NCI-H1105 treated with DMSO at 0.1 percent for 48 hours (cell line): ENCODE results near the gene RBBP8NL.
A peak's percentile ranks its signal among the peaks of the same experiment; 100 is the strongest.

Experiments
- DNase-seq: peaks from one replicate; lab custom pipeline; 2025; lab: John Stamatoyannopoulos, UW

RBBP8NL gene

DNA sequence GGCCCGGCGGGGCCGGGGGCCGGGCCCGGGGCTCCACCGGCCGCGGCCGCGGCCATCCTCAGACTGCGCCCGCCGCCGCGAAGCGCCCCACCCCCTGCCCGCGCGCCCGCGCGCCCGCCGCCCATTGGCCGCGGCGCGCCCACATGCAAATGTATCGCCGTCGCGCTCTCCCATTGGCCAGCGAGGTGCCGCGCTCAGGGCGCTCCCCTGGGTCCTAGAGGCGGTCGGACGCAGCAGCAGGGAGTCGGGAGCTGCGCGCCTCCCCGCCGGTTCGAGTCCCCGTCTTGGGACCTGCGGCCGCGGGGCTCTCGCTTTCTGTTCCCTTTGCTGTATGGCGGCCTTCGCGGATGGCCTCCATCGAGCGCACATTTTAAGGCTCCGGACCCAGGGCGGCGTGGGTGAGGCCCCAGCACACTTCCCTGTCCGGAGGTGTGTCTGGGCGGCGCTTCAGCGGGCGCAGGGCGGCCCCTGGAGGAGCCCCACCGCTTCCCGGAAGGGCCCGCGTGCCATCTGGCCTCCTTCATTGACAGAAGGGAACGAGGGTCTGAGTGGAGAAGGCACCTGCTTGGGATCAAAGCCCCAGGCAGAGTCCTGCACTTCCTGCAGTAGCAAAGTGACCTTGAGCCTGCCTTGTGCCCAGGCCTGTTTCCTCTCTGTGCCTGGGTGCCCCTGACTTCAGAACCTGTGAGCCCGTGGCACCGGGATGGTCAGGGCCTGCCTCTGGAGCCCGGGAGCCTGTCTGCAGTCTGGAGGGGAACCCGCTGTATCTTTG is 19.9 kb downstream of the RBBP8NL start, which contains the start of gene CABLES2:
Gene CABLES2 (minus strand): TSS at position 65 of the 772 bp plus-strand sequence. CDS start 9 bp downstream, at position 56.
- peak; percentile 91 for DNase-seq

GRCh38 chr20:62406635-62407176 is 20.6 kb downstream of the RBBP8NL start:
- DNase-seq: no peak

- no peak for DNase-seq
Measured at GRCh38 chr20:62405981-62406513, 21.3 kb downstream of the RBBP8NL start.

DNA sequence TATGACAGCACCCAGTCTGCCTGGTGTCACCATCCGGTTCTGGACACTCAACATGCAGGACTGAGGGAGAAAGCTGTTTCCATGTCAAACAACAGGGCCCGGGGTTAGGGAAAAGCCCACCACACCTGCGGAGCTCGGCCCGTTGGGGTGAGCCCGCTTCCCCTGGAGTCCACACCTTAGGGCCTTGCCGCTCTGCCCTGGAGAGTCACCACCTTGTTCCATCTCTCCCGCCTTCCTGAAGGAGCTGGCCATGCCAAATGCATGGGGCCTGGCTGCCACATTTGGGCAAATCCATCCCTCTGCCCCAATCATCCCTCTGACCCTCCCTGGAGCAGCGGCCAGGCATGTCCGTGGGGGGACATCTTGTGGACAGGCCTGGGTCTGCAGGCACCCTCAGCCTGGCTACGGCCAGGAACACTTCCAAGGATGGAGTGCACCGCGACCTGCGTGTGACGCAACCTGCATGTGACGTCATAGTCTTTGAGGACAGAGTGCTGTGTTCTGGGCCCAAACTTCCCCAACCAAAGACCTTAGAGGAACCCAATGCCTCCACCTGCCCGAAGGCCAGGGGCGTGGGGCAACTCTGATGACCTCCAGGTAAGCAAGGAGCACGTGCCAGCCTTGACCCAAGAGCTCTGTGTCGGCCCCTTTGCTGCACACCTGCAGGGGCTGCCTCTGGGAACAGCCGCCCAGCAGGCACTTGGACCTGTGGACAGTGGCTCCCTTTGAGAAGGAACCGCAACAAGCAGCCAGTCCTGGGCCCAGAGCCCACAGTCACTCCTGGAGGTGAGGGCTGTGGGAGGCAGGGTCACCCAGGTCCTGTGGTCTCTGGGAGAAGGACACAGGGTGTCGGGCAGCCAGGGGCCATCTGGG is 22.0 kb downstream of the RBBP8NL start:
- DNase-seq: no peak

GRCh38 chr20:62404761-62405107 is 22.6 kb downstream of the RBBP8NL start:
- no peak for DNase-seq

GRCh38 chr20:62404112-62404665 is 23.1 kb downstream of the RBBP8NL start:
- DNase-seq: no peak

- no peak for DNase-seq
Measured at GRCh38 chr20:62403331-62403730, 24.0 kb downstream of the RBBP8NL start.

GRCh38 chr20:62402456-62403150 is 24.7 kb downstream of the RBBP8NL start:
- no peak for DNase-seq

- DNase-seq: no peak
Measured at GRCh38 chr20:62401331-62401779, 26.0 kb downstream of the RBBP8NL start.

DNA sequence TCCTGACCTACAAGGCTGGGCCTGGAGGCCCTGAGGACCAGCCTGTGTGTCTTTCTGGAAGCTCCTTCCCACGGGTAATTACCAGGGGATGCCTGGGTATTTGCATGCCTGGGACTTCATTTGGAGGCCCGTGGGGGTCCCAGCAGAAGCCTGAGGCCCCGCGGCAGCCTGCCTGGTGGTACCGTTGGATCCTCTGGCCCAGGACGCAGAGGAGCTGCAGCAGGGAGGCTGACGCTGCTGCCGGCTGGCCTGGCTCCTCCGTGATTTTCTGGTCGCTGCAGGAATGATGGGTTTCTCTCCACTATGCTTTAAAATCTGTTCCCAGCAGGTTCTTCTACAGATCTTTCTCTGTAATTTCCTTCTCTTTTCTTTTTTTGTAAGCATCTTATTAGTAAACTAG is 26.8 kb downstream of the RBBP8NL start:
- DNase-seq: no peak

DNA sequence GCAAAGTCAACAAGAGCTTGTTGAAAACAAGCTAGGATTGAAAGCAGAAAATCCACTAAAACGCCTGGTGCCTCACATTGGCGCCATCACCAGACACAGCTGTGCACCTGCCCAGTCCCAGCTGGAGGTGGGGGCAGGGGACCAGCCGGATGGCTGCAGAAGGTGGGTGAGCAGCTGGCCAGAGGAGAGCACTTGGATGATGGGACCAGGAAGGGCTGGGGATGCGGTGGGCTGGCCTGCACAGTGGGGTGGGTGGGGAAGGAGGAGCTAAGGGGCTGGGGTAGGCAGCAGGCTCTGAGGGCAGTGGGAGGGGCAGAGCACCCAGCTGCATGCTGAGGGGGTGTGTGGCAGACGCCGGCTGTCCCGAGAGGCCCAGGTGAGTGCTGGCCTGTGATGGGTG is 27.3 kb downstream of the RBBP8NL start:
- peak; percentile 38 for DNase-seq

DNA sequence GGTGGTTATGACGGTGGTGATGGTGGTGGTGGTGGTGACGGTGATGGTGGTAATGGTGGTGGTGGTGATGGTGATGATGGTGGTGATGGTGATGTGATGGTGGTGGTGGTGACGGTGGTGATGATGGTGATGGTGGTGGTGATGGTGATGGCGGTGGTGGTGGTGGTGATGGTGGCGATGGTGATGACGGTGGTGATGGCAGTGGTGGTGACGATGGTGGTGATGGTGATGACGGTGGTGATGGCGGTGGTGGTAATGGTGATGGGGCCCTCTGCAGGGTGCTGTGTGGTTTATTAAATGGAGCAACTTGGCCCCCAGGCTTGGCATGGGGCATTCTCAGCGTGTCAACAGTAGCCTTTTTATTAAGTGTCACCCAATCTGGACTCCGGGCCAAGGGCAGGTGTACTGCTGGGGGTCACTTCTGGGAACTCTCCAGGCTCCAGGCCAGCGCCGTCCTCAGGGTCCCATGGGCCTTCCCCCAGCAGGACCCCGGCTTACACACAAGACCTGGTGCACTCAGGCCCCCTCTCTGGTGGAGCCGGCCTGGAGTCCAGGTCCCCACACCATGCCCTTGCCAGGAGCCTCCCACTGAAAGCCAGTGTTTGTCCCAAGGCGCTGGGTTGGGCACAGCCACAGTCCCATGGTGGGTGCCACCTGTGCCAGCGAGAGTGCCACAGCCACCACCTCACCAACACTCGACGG is 29.1 kb downstream of the RBBP8NL start:
- no peak for DNase-seq

DNA sequence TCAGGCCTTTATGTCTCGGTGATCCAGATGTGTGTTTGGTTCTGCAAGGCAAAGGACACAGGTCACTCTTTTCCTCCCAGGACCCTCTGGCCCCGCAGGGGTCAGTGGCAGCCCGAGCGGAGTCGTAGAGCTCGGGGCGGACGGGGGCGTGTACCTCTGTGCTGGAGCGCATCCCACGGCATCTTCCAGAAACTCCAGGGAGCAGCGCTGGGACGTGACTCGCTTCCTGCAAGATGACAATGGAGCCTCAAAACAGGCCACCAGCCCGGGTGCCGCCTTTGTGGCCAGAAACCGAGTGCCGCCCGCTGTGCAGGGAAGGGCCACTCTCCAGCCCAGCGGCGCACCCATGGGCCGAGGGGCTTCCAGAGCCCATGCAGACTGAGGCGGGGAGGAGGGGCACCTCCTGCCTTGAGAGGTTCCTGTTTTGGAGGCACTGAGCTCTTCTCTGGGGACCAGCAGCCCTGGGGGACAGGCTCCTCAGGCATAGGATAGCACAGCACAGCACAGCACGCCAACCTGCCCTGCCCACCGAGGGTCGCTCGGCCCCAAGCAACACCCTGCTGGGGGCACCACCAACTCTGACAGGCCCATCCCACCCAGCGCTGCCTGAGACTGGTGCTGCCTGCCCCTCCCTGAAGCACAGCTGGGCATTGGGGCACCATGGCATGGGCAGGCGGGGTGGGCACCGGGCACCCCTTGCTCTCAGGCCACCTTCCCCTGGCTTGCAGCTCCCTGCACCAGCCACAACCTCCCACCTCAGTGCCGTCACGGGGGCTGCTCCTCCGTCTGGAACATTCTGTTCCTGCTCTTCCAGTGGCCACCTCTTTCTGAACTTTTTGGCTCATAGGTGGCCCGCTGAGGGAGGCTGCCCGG is 30.7 kb downstream of the RBBP8NL start:
- no peak for DNase-seq

DNA sequence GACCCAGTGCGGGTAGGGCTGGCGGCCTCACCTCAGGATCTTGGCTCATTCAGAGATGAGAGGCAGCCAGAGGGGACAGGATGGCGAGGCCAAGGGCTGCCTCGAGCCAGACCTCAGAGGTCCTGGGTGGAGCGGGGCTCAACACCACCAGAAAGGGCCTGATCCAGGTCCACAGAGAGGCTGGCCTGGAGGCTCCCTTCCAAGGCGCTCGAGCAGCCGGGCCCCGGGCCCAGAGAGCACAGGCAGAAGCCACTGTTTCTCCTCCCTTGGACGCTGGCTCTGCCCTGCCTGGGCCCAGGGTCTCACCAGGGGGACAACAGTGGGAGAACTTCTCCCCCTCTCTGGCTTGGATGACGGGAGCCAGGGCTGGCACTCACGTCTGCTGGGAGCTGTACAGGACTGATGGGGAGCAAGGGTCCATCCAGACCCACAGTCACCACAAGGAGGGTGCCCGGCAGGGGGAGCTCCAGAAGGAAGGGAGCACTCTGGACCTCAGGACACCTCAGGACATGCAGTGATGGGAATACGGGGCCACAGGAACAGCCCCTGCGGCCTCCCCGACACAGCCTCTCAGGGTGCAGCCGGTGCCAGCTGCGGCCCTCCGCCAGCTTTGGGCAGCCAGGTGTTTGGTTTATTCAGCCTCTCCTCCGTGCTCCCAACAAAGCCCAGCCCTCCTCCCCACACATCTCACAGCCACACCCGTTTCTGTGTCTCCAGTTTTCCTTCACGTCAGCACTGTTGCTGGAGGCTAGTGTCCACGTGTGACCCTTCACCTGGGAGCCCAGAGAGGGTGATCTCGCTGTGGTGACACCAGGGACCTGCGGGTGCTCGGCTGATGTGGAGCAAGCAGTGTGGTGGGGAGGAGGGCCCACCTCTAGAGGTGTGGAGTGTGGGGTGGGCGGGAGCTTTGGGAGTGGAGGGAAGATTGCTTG is 31.8 kb downstream of the RBBP8NL start:
- no peak for DNase-seq

DNA sequence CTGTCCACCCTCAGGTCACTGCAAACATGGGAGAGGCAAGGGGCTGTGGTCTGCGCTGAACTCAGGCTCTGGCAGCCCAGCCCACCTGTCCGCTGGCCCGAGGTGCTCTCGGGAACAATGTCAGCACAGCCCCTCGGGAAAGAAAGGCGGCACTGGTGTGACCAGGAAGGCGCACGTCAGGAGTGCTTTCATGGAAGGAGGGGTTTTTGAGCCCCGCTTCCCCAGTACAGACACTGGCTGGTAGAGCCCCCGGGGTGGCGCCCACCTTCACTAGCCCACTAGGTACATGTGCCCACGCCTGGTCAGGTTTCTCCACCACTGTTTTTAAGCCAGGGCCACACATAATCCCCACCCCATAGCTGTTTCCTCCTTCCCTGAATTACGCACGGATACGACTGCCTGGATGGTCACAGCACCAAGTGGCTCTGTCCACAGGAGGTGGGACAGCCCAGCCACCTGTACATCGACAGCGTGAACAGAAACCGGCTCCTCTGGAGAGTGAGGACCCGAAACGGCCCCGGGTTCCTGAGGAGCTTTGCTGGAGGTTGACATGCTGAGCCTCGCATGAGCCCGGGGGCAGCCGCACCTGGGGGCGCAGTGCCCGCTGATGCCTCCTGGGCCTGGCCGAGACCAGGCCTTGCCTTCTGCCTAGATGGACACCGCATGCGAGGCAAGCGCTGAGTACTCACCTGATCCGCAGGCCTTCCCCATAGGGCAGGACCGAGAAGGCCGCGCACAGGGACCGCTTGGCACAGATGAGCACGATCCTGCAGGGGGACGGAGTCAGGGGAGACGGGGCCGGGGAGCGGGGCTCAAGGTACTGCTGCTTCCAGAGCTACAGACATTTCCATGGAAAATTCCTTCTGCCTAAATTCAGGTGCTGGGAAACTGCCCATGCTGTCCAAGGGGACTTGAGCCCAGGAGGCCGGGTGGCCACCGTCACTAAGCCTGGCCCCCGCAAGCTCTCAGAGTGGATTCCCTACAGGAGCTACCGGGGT is 32.8 kb downstream of the RBBP8NL start:
- no peak for DNase-seq

DNA sequence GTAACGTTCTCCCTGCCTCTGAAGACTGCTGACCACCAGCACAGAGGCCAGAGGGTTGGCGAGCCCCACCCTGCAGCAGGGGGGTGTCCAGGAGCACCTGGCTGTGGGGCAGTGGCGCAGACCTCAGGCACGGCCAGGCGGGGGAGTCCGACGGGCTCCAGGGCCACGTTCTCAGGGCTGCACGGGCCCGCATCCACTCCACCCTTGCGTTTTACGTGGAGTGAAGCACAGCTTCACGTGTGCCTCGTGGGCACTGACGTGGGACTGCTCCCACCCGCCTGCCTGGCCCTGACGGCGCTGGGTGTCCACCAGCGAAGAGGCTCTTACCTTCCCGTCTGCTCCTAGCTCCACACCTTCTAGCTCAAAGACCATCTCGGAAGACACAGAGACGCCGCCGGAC is 33.5 kb downstream of the RBBP8NL start:
- DNase-seq: no peak

DNA sequence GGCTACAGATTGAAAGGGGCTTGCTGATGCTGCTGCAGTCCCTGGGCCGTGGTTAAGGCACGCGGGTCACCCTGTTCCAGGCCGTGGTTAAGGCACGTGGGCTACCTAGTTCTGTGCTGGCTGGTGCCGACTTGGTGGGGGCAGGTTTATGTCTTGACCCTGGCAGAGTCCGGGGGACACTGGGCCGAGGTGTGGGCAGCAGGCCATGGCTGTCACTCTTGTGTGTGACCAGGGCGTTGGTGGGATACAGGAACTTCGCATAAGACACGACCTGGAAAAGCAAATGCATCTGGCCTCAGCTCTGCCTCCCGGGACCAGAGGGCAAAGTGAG is 34.0 kb downstream of the RBBP8NL start:
- no peak for DNase-seq
